Measurements from ENCODE around the gene CEP350.

The CEP350 gene

DNA sequence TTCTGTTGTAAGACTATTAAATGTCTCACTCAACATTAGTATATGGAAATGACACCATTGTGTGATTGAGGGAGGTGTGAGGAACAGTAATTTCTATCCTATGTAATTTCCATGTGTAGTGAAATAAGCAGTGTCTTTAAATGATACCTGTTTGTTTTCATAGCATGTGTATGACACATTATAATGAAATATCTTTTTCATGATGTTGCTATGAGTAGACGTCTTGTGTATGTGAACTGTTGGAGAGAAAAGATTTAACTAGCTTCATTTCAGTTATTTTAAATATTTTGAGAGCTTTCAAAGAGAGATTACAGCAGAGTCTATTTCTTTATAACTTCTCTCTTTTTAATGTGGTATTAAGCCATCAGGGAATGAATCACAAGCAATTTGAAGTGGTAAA is 128.6 kb downstream of the CEP350 start:
- Mint-ChIP-seq H3K27ac (no peak overlapping the region), H3K4me3 (no peak overlapping the region), H3K36me3 (ENCODE audit: low read depth) (peaks cover 22% of the 10 kb centered on the region), H3K4me1 (ENCODE audit: low read depth) (no peaks in the 10 kb centered on the region), H3K27me3 (ENCODE audit: low read depth) (no peaks in the 10 kb centered on the region), H3K9me3 (no peaks in the 10 kb centered on the region)

DNA sequence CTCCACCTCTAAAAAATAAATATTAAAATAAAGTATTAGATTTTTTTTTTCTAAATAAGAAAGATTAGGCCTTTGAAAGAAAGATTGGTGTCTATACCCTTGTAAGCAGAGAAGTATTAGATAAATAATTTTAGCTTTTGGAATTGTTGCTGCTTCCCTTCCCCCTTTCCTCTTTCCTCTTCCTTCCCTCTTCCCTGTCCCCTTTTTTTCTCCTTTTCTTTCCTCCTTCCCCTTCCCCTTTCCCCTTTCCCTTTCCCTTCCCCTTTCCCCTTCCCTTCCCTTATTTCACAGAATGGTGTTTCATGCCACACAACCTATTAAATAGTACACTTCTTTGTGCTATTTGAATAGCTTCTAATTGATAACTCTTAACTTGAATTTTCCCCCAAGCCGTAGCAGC is 130.3 kb downstream of the CEP350 start:
- Mint-ChIP-seq H3K27me3 (ENCODE audit: low read depth) (no peaks in the 10 kb centered on the region), H3K27ac (no peak overlapping the region), H3K4me3 (no peak overlapping the region), H3K9me3 (no peaks in the 10 kb centered on the region), H3K4me1 (ENCODE audit: low read depth) (no peaks in the 10 kb centered on the region), H3K36me3 (ENCODE audit: low read depth) (peaks cover 32% of the 10 kb centered on the region)

- Mint-ChIP-seq H3K27ac (no peak overlapping the region), H3K9me3 (no peaks in the 10 kb centered on the region), H3K4me1 (ENCODE audit: low read depth) (no peaks in the 10 kb centered on the region), H3K36me3 (ENCODE audit: low read depth) (peaks cover 33% of the 10 kb centered on the region), H3K4me3 (no peak overlapping the region), H3K27me3 (ENCODE audit: low read depth) (no peaks in the 10 kb centered on the region)
Observed at GRCh38 chr1:180085331-180085730, 130.7 kb downstream of the CEP350 start.

GRCh38 chr1:180092931-180093650 is 138.5 kb downstream of the CEP350 start:
- Mint-ChIP-seq H3K4me3 (no peak overlapping the region), H3K27me3 (ENCODE audit: low read depth) (no peaks in the 10 kb centered on the region), H3K9me3 (no peaks in the 10 kb centered on the region), H3K4me1 (ENCODE audit: low read depth) (no peaks in the 10 kb centered on the region), H3K36me3 (ENCODE audit: low read depth) (peaks cover 55% of the 10 kb centered on the region), H3K27ac (no peak overlapping the region)

DNA sequence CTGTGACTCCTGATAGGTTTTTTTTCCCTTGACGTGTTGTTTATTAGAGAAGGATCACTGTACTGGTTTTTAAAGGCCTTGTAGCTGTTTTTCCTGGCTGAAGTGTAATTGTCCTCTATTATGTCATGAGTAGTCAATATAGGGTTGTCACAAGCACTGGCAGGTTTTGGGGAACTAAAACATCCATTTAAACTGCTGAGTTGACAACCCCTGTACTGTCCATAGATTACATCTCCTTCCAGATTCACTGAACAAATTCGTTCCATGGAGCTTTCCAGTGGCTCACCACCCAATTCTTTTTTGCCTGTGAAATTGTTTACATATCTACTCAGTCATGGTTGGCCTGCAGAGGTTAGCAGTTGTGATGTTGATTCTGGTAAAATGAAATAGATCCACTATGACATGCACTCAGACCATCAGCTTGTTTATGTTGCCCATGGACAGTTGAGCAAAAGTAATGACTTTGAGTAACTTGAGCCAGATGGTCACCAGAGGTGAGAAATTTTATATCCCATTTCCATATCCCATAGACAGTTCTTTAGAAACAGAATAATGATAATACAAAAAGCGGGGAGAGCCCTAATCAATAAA is 140.2 kb downstream of the CEP350 start:
- H3K27me3 Mint-ChIP-seq (ENCODE audit: low read depth): no peaks in the 10 kb centered on the region

DNA sequence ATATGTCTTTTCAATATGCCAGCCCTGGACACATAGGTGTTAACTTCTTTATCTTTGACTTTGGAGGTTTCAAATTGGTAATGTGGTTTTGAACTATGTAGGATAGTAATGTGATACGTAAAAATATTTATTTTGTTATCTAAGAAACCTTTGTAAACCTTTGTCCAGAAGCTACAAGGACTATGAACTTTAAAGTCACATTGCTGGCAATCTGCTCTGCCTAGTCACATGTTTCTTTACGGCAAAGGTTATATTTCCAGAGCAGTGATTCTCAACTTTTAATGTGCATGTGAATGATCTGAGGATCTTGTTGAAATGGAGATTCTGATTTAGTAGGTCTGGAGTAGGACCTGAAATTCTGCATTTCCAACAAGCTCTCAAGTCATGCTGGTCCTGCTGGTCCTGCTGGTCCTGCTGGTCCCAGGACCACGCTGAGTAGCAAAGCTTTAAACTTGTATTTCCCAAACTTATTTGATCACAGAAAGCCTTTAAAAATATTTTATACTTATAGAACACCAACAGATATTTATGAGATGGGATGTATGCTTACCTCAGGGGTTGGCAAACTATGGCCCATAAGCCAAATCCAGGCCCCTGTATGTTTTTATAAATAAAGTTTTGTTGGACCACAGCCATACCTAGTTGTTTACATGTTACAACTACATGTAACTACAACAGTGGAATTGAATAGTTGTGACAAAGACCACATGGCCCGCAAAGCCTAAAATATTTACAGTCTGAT is 142.1 kb downstream of the CEP350 start:
- Mint-ChIP-seq H3K36me3 (ENCODE audit: low read depth) (peaks cover 50% of the 10 kb centered on the region), H3K4me3 (no peak overlapping the region), H3K4me1 (ENCODE audit: low read depth) (peaks cover 11% of the 10 kb centered on the region), H3K9me3 (no peaks in the 10 kb centered on the region), H3K27ac (no peak overlapping the region), H3K27me3 (ENCODE audit: low read depth) (no peaks in the 10 kb centered on the region)

More for the DNA sequence above, 140.2 kb downstream of the CEP350 start:
- peaks cover 47% of the 10 kb centered on the region for H3K36me3 Mint-ChIP-seq (ENCODE audit: low read depth)
- no peak overlapping the region for H3K27ac Mint-ChIP-seq
- no peaks in the 10 kb centered on the region for H3K9me3 Mint-ChIP-seq
- H3K4me1 Mint-ChIP-seq (ENCODE audit: low read depth): no peaks in the 10 kb centered on the region
- no peak overlapping the region for H3K4me3 Mint-ChIP-seq

DNA sequence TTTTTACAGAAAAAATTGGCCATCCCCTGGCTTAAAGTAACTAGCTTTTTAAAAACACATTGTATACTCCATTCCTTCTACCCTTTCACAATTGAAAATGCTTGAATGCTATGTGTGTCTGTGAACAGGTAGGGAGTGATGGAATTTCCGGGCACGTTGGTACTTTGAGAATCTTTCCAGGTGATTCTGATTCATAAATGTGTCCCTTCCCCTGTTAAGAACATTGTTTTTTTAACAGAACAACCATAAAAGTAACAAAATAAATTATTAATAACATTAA is 142.7 kb downstream of the CEP350 start:
- Mint-ChIP-seq H3K27me3 (ENCODE audit: low read depth) (no peaks in the 10 kb centered on the region), H3K4me1 (ENCODE audit: low read depth) (peaks cover 11% of the 10 kb centered on the region), H3K27ac (no peak overlapping the region), H3K4me3 (no peak overlapping the region), H3K36me3 (ENCODE audit: low read depth) (peaks cover 50% of the 10 kb centered on the region), H3K9me3 (no peaks in the 10 kb centered on the region)

- no peak overlapping the region for H3K4me3 Mint-ChIP-seq
- no peaks in the 10 kb centered on the region for H3K9me3 Mint-ChIP-seq
- H3K27ac Mint-ChIP-seq: no peak overlapping the region
- H3K36me3 Mint-ChIP-seq (ENCODE audit: low read depth): peaks cover 20% of the 10 kb centered on the region
- H3K27me3 Mint-ChIP-seq (ENCODE audit: low read depth): no peaks in the 10 kb centered on the region
- H3K4me1 Mint-ChIP-seq (ENCODE audit: low read depth): peaks cover 11% of the 10 kb centered on the region
Observed at GRCh38 chr1:180101411-180101810, 146.8 kb downstream of the CEP350 start.

DNA sequence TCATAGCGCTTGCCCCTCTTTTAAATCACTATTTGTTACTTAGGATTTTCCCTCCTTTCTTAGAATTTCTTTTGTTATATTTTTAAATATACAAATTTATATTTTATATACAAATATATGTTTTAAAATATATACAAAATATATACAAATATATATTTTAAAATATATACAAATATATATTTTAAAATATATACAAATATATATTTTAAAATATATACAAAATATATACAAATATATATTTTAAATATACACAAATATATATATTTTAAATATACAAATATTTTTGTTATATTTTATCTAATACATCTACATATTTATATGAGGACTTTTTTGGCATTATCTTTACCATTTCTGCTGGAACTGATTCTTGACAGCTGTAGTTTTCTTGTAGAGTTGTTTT is 149.2 kb downstream of the CEP350 start:
- Mint-ChIP-seq H3K4me1 (ENCODE audit: low read depth) (peaks cover 11% of the 10 kb centered on the region), H3K4me3 (no peak overlapping the region), H3K9me3 (no peaks in the 10 kb centered on the region), H3K27ac (no peak overlapping the region), H3K27me3 (ENCODE audit: low read depth) (no peaks in the 10 kb centered on the region), H3K36me3 (ENCODE audit: low read depth) (peaks cover 27% of the 10 kb centered on the region)

DNA sequence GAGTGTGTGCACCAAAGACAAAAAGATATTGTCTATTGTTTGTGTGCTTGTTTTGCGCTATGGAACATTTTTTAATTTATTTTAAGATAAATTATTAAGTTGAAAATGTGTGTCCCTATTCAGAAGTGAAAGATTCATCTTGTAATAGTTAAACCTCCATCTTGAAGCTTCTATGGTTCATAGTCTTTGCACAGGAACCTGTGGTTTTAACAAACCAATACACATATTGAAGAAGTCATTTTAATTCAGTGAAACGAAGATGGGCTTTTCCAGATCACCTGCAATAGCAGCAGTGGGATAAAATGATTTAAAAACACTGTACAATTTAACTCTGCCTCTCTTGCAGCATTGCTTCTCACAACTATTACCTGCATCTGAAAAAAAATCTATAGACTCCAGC is 157.5 kb downstream of the CEP350 start:
- Mint-ChIP-seq H3K27me3 (ENCODE audit: low read depth) (no peaks in the 10 kb centered on the region), H3K9me3 (no peaks in the 10 kb centered on the region), H3K27ac (no peak overlapping the region), H3K36me3 (ENCODE audit: low read depth) (peaks cover 24% of the 10 kb centered on the region), H3K4me1 (ENCODE audit: low read depth) (no peaks in the 10 kb centered on the region), H3K4me3 (no peak overlapping the region)

- H3K4me1 Mint-ChIP-seq (ENCODE audit: low read depth): no peaks in the 10 kb centered on the region
- H3K4me3 Mint-ChIP-seq: no peak overlapping the region
- H3K27ac Mint-ChIP-seq: no peak overlapping the region
- H3K9me3 Mint-ChIP-seq: no peaks in the 10 kb centered on the region
- no peaks in the 10 kb centered on the region for H3K27me3 Mint-ChIP-seq (ENCODE audit: low read depth)
- H3K36me3 Mint-ChIP-seq (ENCODE audit: low read depth): peaks cover 23% of the 10 kb centered on the region
Observed at GRCh38 chr1:180112984-180113647, 158.5 kb downstream of the CEP350 start.

DNA sequence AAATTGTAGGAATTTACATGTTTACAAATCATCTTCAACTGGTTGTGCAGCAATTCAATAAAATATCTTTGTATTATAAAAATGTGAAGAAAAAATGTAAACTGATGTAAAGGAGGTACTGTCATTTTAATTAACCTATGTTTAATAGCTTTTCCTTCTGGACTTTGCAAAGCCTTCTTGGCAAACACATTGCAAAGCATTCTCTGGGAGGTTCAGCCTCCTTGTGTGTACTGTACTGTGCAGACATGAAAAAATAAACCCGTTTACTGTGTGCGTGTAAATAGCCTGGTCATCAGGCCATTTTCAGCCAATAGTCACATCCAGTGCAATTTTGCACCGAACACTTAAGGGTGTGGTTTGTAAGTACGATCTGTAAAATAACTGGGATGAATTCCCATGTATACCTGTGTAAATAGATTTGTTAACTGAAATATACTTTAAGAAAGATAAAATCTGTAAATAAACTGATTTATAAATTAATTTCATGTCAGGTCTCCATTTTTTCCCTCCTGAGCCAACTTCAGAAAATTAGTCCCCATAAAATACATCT is 159.9 kb downstream of the CEP350 start:
- Mint-ChIP-seq H3K27me3 (ENCODE audit: low read depth) (no peaks in the 10 kb centered on the region), H3K4me3 (no peak overlapping the region), H3K36me3 (ENCODE audit: low read depth) (peaks cover 23% of the 10 kb centered on the region), H3K9me3 (no peaks in the 10 kb centered on the region), H3K4me1 (ENCODE audit: low read depth) (no peaks in the 10 kb centered on the region), H3K27ac (no peak overlapping the region)

DNA sequence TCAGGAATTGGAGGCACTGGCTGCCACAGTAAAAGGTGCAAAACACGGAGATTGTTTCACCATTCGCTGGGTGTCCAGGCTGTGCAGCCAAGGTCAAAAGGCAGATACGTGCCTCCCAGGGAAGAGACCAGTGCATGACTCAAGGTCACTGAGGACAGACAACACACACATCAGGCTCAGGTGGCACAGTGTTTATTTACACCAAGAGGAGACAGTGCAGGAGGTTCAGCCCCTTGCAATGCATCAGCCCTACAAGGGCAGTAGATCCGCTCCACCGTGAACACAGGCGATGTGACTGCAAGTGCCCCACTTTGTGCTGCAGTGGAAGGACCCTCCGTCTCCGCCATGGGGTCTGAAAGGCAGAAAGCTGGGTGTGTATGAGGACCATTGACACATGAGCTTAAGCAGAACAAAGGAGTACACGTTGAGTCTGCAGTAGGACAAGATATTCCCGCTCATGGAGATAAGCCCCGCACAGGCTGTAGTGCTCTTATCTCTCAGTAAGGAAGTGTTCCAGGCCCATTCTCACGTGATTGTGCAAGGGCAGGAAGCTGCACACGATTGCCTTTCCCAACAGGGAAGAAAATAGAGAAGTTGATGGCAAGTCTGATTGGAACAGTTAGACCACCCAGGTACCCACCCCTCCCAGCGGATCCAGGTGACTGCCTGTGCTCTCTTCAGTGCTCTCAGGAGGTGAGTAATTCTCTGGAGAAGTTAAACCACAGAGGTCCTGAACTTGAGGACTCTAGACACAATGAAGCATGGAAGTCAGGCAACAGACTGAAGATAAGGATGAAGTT is 162.6 kb downstream of the CEP350 start:
- Mint-ChIP-seq H3K36me3 (ENCODE audit: low read depth) (peaks cover 14% of the 10 kb centered on the region), H3K9me3 (no peaks in the 10 kb centered on the region), H3K4me1 (ENCODE audit: low read depth) (no peaks in the 10 kb centered on the region), H3K27ac (no peak overlapping the region), H3K4me3 (no peak overlapping the region), H3K27me3 (ENCODE audit: low read depth) (no peaks in the 10 kb centered on the region)

DNA sequence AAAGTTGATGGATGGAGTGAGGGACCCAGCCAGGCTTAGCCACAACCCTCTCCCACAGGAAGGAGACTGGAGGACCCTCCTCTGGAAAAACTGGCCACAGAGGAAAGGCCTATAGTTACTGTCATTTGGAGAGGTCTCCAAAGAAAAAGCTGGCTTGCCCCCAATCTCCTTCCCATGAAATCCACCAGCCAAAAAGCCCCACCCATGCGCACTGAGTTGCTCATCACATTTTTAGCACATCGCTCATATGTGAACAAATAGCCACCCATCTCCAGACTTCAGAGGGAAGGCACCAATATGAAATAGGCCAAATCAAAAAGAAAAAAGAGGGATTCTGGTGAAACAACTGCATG is 163.1 kb downstream of the CEP350 start:
- Mint-ChIP-seq H3K27ac (no peak overlapping the region), H3K36me3 (ENCODE audit: low read depth) (peaks cover 9% of the 10 kb centered on the region), H3K9me3 (no peaks in the 10 kb centered on the region), H3K4me1 (ENCODE audit: low read depth) (no peaks in the 10 kb centered on the region), H3K4me3 (no peak overlapping the region), H3K27me3 (ENCODE audit: low read depth) (no peaks in the 10 kb centered on the region)
